GM12874 (cell line): ENCODE data around the gene SIPA1.

ENCODE experiments used
- TF ChIP-seq, protein P1 (sequence below): IDR thresholded peaks from 2 replicates; pipeline ENCODE4 v1.5.1; 2011; ENCODE audit warnings: low read depth, mild to moderate bottlenecking, control low read depth, low read length, moderate library complexity; ENCODE audit not compliant: insufficient read depth

Gene SIPA1

DNA sequence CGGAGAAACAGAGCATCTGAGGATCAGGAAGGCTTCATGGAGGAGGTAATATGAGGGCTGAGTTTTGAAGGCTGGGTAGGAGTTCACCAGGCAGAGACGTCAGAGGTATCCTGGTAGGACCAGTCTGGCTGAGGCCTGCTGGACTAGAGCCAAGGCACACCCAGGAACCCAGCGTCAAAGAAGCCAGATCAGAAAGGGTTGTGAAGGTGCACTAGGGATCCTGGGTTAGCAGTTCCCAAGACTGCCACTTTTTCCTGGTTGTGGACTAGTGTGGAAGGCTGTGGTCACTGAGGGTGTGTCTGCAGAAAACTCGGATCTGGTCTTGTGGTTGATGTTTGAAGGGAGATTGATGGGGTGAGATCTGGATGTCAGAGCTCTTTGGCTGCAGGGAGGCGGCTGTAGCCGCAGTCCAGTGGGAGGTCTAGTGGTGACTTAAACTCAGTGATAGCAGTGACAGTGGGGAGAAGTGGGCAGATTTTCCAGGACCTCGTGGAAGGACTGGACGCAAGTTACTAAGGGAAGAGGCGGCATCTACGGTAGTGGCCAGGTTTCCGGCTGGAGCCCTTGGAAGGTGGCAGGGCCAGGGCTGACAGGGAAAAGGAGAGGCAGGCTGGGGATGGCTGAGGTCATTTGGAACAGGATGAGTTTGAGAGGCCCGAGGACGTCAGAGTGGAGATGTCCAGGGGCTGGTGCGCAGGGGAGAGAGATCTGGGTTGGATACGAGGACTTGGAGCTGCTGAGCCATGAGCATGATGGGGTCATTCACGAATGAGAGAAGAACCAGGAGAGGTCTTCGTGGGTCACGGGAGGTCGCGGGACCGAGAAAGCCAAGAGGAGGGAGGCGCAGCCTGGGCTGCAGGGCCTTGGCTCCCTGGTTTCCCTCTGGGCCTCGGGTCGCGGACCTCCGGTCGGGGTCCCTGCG is 13.9 kb downstream of the SIPA1 start:
- TF ChIP-seq, protein P1, sequence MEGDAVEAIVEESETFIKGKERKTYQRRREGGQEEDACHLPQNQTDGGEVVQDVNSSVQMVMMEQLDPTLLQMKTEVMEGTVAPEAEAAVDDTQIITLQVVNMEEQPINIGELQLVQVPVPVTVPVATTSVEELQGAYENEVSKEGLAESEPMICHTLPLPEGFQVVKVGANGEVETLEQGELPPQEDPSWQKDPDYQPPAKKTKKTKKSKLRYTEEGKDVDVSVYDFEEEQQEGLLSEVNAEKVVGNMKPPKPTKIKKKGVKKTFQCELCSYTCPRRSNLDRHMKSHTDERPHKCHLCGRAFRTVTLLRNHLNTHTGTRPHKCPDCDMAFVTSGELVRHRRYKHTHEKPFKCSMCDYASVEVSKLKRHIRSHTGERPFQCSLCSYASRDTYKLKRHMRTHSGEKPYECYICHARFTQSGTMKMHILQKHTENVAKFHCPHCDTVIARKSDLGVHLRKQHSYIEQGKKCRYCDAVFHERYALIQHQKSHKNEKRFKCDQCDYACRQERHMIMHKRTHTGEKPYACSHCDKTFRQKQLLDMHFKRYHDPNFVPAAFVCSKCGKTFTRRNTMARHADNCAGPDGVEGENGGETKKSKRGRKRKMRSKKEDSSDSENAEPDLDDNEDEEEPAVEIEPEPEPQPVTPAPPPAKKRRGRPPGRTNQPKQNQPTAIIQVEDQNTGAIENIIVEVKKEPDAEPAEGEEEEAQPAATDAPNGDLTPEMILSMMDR: no peak

DNA sequence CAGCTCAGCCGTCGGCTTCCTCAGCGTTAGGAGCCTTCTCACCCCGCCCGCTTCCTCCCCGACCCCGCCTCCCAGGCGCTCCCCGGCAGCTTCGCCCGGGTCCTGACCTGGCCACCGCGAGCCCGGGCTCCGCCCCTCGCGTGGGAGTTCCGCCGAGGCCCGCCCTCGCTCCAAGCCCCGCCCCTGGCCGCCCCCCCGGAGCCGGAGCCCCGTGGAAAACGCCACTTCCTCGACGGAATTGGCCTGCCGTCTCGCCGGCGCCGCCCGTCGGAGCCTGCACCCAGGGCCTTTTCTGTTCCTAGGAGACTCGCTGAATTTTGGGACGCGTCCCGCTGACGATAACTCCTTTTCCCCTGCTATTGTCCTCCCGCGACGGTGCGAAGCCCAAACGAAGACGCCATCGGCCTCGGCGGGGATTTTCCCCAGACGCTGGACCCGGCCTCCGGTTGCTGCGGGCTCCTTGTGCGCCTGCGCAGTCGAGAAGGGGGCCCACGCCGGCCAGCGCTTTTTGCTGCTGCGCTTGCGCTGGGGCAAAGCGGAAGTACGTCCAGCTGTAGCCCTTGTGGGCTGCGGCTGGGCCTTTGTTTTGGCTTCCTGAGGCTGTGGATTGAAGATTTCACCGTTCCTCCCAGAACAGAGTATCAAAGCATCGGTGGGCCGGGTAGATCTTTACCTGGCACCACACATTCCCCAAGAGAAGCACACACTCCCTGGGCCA is 14.8 kb downstream of the SIPA1 start:
- TF ChIP-seq, protein P1: no peak

DNA sequence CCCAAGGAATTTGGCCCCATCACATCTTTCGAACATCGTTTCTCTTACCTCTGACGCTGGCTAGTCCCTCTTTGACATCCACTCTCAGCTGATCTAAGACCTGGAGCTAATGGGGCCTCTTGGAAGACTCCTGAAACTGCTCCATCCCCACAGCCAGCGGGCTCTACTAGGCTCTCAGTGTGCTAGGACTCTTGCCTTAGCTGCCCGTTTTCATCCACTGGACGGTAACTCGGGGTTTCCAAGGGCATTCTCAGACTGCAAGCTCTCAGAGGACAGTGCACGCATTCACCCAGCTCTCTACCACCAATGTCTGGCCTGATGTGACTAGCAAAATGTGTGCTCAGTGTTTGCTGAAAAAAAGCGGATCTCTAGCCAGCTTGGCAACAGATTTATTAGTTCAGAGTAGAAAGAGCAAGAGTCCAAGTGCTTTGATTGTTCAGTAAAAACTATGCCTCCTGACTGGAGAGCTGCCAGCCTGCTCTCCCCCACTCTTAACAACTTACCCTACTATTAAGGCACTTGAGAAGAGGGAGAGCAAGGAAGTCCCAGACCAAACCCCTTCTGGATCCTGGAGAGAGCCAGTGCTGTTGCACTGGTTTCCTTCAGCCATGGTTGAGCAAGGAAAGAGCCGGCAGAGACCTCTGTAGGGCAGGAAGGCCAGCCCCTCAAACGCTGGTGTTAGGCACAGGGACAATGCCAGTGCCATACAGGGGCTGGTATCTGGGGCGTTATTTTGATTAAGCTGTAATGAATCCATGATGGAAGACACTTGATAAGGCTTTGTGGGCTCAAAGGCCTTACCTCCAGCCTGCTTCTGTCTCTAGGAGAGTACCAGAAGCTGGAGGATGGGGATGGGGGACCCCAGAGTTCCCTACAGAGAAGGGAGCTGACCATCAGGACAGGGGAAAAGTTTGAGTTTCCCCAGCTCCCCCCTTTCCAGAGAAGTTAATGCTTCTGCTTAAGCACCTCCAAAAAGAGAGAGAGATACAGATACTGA is 15.6 kb downstream of the SIPA1 start:
- TF ChIP-seq, protein P1: no peak

DNA sequence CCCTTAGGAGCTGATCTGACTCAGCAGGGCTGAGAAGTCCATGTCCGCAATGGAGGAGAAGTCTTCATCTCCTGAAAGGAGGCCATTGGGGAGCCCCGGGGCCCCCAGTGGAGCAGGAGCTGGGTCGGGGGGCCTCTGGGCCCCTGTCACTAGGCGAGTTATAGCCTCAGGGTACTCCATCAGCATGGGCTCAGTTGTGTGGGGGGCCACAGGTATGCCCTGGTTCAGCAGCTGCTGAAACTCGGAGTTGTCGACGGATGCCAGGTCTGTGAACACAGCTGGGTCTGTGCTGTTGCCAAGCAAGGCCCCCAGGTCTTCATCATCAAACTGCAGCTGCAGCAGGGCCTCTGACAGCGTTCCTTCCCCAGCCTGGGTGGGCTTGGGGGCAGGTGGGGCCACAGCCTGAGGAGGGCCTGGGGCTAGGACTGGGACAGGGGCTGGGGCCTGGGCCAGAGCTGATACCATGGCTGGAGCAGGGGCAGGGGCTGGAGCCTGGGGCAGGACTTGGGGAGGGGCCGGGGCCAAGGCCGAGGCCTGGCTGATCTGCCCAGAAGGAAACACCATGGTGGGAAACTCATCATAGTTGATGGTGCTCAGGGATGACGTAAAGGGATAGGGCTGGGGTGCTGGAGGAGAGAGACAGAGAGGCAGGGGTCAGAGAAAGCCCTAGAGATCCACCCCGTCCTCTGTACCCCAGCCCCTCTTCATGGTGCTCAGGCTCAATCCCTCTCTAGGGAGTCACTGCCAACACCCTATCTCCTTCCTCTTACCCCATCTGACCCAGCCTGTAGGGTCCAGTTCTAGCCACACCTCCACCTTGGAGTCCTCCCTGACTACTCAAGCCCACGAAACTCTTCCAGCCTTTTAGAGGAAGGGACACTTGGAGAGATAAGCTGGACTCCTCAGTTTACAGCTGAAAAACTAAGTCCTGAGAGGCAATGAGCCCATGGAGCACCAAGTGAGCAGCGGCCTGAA is 16.8 kb downstream of the SIPA1 start:
- TF ChIP-seq, protein P1: no peak

DNA sequence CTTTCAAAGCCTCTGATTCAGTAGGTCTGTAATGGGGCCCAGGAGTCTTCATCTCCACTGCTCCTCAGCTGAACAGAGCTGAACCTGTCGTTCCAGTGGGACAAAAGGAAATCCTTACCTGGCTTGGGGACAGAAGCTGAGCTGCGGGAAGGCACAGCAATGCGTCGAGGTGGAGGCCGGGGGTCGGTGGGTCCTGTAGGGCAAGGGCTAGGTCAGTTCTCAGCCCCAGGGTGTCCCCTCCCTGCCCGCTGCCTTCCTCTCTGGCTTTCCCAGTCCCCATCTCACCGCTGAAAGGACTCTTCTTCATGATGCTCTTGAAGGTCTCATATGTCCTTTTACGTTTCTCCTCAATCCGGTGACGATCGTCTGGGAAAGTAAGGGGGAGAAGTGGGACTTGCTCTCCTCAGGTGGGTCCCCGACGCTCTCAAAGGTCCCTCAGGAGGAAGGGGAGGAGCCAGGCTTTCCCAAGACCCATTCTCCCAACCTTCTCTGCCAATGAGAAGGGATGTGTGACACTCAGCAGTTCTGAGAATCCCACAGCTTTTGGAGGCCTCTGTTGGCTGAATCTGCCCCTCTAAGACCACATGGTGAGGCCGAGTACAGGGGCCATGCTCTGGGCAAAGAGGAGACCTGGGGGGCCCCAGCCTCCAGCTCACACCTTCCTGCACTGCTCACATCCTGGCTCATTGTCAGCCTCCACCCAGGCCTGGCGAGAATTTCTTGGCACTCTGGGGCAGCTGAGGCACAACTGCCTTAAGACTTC is 17.9 kb downstream of the SIPA1 start:
- TF ChIP-seq, protein P1: no peak

DNA sequence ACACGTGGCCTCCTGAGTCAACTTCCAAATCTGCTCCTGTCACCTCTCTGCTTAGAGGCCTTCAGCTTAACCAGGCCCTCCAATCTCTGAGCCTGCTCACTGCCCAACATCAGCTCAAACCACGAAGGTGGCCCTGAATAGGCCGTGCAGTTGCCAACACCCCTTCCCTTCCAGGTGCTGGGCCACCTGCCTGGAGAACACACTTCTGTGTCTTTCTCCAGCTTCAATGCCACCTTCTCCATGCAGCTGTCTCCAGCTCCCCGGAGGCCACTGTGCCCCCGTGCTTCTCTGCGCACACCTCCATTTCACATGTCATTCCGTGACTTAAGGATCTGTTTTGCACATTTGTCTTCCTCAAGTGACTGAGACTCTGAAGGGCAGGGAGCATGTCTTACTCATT is 19.5 kb downstream of the SIPA1 start:
- TF ChIP-seq, protein P1: no peak
